ENCODE data around the gene ISL2. TPM values are rescaled to one million over a fixed set of nuclear protein-coding genes. Genes with fewer than 3 reads are reported as not detected.
"Not testable (repeated sequence)": the region's sequence is repeated elsewhere in the genome, so short reads cannot be mapped to it uniquely, and the experiment has no call there.

ISL2 gene
- total and polyA plus RNA-seq, 4 donors = 0.03 to 0.14 TPM; not detected in 2

DNA sequence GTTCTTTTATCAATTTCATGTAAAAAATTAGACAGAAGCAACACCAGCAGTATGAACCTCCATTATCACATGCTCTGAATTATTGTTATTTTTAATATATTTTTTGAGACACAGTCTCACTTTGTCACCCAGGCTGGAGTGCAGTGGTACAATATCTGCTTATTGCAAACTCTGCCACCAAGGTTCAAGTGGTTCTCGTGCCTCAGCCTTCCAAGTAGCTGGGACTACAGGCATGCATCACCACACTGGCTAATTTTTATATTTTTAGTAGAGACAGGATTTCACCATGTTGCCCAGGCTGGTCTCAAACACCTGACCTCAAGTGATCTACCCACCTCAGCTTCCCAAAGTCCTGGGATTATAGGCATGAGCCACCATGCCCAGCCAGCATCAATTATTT lies 42.1 kb upstream of the ISL2 start:
- WGBS = 96% methylated on average over 1 of the region's 1 CpG
- not testable (repeated sequence) for H3K4me3 ChIP-seq (ENCODE audit: low read depth in 1 of 3, low read length in 3 of 3); DNase-seq (ENCODE audit: low spot score); H3K9ac ChIP-seq (ENCODE audit: low read depth in 1 of 2, low read length in 2 of 2); H3K9me3 ChIP-seq (ENCODE audit: control insufficient read depth in 4 of 4, low read length in 3 of 4); H3K4me1 ChIP-seq (ENCODE audit: control insufficient read depth in 4 of 4, insufficient read depth in 4 of 4, low read length in 3 of 4); H3K27ac ChIP-seq (ENCODE audit: low read depth in 1 of 2, low read length in 2 of 2); H3K36me3 ChIP-seq (ENCODE audit: control insufficient read depth in 4 of 4, insufficient read depth in 3 of 4, low read depth in 1 of 4, low read length in 3 of 4); H3K27me3 ChIP-seq (ENCODE audit: control insufficient read depth in 4 of 4, insufficient read depth in 4 of 4, low read length in 3 of 4)

DNA sequence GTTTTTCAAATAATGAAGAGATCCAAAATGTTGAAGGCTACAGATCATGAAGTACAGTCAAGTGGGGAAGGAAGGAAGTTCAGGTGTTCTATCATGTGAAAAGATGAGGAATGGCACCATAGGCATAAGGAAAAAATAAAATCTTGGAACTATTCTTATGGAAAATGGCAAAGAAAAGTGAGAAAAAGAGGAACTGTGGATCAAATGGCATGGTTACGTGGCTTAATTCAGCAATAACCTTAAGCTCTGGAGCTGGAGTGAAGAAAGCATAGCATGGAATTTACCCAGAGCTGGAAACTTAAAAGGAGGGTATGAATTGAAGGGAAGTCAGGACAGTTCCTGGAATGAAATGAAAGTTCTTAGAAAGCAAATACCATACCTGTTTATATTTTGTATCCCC lies 39.7 kb upstream of the ISL2 start:
- DNase-seq (ENCODE audit: low spot score) = no peak
- Histone ChIP-seq H3K36me3 (ENCODE audit: control insufficient read depth in 4 of 4, insufficient read depth in 3 of 4, low read depth in 1 of 4, low read length in 3 of 4) (no peaks in the 10 kb centered on the region), H3K27ac (ENCODE audit: low read depth in 1 of 2, low read length in 2 of 2) (no peak overlapping the region), H3K27me3 (ENCODE audit: control insufficient read depth in 4 of 4, insufficient read depth in 4 of 4, low read length in 3 of 4) (no peaks in the 10 kb centered on the region), H3K9ac (ENCODE audit: low read depth in 1 of 2, low read length in 2 of 2) (no peak overlapping the region), H3K9me3 (ENCODE audit: control insufficient read depth in 4 of 4, low read length in 3 of 4) (no peaks in the 10 kb centered on the region), H3K4me1 (ENCODE audit: control insufficient read depth in 4 of 4, insufficient read depth in 4 of 4, low read length in 3 of 4) (peaks cover 0 to 3% (median 2%) of the 10 kb centered on the region in 4 donors), H3K4me3 (ENCODE audit: low read depth in 1 of 3, low read length in 3 of 3) (no peak overlapping the region)
- 97% methylated on average over 1 of the region's 1 CpG for WGBS
- no peak for TF ChIP-seq FOXA1 (IDR thresholded peaks at IDR 0.05)
- no peak for TF ChIP-seq NR2F2 (IDR thresholded peaks at IDR 0.05)
- TF ChIP-seq, protein P1, sequence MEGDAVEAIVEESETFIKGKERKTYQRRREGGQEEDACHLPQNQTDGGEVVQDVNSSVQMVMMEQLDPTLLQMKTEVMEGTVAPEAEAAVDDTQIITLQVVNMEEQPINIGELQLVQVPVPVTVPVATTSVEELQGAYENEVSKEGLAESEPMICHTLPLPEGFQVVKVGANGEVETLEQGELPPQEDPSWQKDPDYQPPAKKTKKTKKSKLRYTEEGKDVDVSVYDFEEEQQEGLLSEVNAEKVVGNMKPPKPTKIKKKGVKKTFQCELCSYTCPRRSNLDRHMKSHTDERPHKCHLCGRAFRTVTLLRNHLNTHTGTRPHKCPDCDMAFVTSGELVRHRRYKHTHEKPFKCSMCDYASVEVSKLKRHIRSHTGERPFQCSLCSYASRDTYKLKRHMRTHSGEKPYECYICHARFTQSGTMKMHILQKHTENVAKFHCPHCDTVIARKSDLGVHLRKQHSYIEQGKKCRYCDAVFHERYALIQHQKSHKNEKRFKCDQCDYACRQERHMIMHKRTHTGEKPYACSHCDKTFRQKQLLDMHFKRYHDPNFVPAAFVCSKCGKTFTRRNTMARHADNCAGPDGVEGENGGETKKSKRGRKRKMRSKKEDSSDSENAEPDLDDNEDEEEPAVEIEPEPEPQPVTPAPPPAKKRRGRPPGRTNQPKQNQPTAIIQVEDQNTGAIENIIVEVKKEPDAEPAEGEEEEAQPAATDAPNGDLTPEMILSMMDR (IDR thresholded peaks at IDR 0.05; ENCODE audit: low read depth, low read length, missing input control) = no peak
- no peak for TF ChIP-seq JUND (IDR thresholded peaks at IDR 0.05)
- no peak for TF ChIP-seq YY1 (IDR thresholded peaks at IDR 0.05)
- TF ChIP-seq, protein P2, sequence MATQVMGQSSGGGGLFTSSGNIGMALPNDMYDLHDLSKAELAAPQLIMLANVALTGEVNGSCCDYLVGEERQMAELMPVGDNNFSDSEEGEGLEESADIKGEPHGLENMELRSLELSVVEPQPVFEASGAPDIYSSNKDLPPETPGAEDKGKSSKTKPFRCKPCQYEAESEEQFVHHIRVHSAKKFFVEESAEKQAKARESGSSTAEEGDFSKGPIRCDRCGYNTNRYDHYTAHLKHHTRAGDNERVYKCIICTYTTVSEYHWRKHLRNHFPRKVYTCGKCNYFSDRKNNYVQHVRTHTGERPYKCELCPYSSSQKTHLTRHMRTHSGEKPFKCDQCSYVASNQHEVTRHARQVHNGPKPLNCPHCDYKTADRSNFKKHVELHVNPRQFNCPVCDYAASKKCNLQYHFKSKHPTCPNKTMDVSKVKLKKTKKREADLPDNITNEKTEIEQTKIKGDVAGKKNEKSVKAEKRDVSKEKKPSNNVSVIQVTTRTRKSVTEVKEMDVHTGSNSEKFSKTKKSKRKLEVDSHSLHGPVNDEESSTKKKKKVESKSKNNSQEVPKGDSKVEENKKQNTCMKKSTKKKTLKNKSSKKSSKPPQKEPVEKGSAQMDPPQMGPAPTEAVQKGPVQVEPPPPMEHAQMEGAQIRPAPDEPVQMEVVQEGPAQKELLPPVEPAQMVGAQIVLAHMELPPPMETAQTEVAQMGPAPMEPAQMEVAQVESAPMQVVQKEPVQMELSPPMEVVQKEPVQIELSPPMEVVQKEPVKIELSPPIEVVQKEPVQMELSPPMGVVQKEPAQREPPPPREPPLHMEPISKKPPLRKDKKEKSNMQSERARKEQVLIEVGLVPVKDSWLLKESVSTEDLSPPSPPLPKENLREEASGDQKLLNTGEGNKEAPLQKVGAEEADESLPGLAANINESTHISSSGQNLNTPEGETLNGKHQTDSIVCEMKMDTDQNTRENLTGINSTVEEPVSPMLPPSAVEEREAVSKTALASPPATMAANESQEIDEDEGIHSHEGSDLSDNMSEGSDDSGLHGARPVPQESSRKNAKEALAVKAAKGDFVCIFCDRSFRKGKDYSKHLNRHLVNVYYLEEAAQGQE (IDR thresholded peaks at IDR 0.05) = no peak
- TF ChIP-seq RXRA (IDR thresholded peaks at IDR 0.05) = no peak
- no peak for TF ChIP-seq HNF4G (IDR thresholded peaks at IDR 0.05)
- TF ChIP-seq, protein P3, sequence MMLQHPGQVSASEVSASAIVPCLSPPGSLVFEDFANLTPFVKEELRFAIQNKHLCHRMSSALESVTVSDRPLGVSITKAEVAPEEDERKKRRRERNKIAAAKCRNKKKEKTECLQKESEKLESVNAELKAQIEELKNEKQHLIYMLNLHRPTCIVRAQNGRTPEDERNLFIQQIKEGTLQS (IDR thresholded peaks at IDR 0.05) = no peak
- TF ChIP-seq, protein P4, sequence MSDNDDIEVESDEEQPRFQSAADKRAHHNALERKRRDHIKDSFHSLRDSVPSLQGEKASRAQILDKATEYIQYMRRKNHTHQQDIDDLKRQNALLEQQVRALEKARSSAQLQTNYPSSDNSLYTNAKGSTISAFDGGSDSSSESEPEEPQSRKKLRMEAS (IDR thresholded peaks at IDR 0.05) = no peak
- no peak for TF ChIP-seq HNF4A (conservative IDR thresholded peaks at IDR 0.05)
- TF ChIP-seq, protein P5, sequence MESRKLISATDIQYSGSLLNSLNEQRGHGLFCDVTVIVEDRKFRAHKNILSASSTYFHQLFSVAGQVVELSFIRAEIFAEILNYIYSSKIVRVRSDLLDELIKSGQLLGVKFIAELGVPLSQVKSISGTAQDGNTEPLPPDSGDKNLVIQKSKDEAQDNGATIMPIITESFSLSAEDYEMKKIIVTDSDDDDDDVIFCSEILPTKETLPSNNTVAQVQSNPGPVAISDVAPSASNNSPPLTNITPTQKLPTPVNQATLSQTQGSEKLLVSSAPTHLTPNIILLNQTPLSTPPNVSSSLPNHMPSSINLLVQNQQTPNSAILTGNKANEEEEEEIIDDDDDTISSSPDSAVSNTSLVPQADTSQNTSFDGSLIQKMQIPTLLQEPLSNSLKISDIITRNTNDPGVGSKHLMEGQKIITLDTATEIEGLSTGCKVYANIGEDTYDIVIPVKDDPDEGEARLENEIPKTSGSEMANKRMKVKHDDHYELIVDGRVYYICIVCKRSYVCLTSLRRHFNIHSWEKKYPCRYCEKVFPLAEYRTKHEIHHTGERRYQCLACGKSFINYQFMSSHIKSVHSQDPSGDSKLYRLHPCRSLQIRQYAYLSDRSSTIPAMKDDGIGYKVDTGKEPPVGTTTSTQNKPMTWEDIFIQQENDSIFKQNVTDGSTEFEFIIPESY (IDR thresholded peaks at IDR 0.05) = no peak
- TF ChIP-seq GABPA (IDR thresholded peaks at IDR 0.05 in 1 of 2, conservative IDR thresholded peaks at IDR 0.05 in 1 of 2) = no peak
- TF ChIP-seq EGR1 (IDR thresholded peaks at IDR 0.05; ENCODE audit: low read depth in 2 of 2) = no peak
- TF ChIP-seq TAF1 (conservative IDR thresholded peaks at IDR 0.05) = no peak

DNA sequence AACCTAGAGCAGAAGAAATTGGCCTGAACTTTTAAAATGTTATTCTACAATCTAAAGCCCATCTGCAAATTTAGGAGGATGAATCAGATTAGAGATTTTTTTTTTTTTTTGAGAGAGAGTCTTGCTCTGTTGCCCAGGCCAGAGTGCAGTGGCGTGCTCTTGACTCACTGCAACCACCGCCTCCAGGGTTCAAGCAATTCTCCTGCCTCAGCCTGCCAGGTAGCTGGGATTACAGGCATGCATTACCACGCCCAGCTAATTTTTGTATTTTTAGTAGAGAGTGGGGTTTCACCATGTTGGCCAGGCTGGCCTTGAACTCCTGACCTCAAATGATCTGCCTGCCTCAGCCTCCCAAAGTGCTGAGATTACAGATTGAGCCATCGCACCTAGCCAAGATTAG lies 38.6 kb upstream of the ISL2 start:
- not testable (repeated sequence) for H3K4me3 ChIP-seq (ENCODE audit: low read depth in 1 of 3, low read length in 3 of 3); H3K36me3 ChIP-seq (ENCODE audit: control insufficient read depth in 4 of 4, insufficient read depth in 3 of 4, low read depth in 1 of 4, low read length in 3 of 4); H3K9ac ChIP-seq (ENCODE audit: low read depth in 1 of 2, low read length in 2 of 2); H3K27ac ChIP-seq (ENCODE audit: low read depth in 1 of 2, low read length in 2 of 2); DNase-seq (ENCODE audit: low spot score); H3K4me1 ChIP-seq (ENCODE audit: control insufficient read depth in 4 of 4, insufficient read depth in 4 of 4, low read length in 3 of 4); H3K9me3 ChIP-seq (ENCODE audit: control insufficient read depth in 4 of 4, low read length in 3 of 4); H3K27me3 ChIP-seq (ENCODE audit: control insufficient read depth in 4 of 4, insufficient read depth in 4 of 4, low read length in 3 of 4)
- WGBS = 91% methylated on average over 4 of the region's 4 CpGs
